GM12878 (cell line): Measurements from ENCODE around the gene CNTNAP5. TPM values are rescaled to one million over a fixed set of nuclear protein-coding genes. Genes with fewer than 3 reads are reported as not detected.

Experiments used
- ATAC-seq: fragments of 200-7000 bp; cut with Tn5 transposase; 3 replicates; pipeline ENCODE4 v1.9.1; 2020; ENCODE audit warnings: mild to moderate bottlenecking, moderate library complexity
- BruUV-seq: library from RNA; stranded (reverse); fragments of 400-500 nt; replicated peaks from 2 replicates; lab custom pipeline; 2021; lab: Mats Ljungman, UMichigan
- CTCF ChIA-PET: fragments of 300-600 bp; sonication (Branson Sonifier 250); formaldehyde crosslinking; extraction: SDS; loops from one replicate; lab custom pipeline; 2021; ENCODE audit warnings: inconsistent platforms; lab: Yijun Ruan, JAX
- POLR2A ChIA-PET: fragments of 350-600 bp; formaldehyde crosslinking; extraction: SDS; loops from one replicate; lab custom pipeline; 2021; ENCODE audit warnings: inconsistent platforms; lab: Charles Lee
- RAD21 ChIA-PET: fragments of 300-600 bp; sonication (Branson Sonifier 250); formaldehyde crosslinking; loops from one replicate; lab custom pipeline; 2023; ENCODE audit warnings: antibody characterized with exemption; ENCODE audit not compliant: unreplicated experiment; lab: Charles Lee
- SMC1A ChIA-PET: fragments of 300-600 bp; sonication (Branson Sonifier 250); formaldehyde crosslinking; loops from one replicate; lab custom pipeline; 2023; ENCODE audit not compliant: unreplicated experiment, uncharacterized antibody; lab: Charles Lee
- DNase-seq: peaks from one replicate; pipeline ENCODE4 v3.0.0-alpha.2; 2011; ENCODE audit warnings: low read depth, low spot score
- FAIRE-seq: peaks from 3 replicates; lab custom pipeline; 2011; peaks lifted over from hg19 to GRCh38; lab: Jason Lieb, UNC
- H2AFZ ChIP-seq: 2 replicates; pipeline ENCODE4 v1.6.0; 2011; ENCODE audit warnings: low read depth, low read length, control low read depth; ENCODE audit not compliant: control insufficient read depth
- H3K27ac ChIP-seq: 2 replicates; pipeline ENCODE4 v1.5.1; 2011; ENCODE audit warnings: control low read depth; ENCODE audit not compliant: control insufficient read depth, insufficient read depth
- H3K27me3 ChIP-seq, 2 experiments: replicated peaks in 1 of 2; 2 replicates each; pipeline versions ENCODE4 v1.6.0 to v1.6.1; 2011; ENCODE audit warnings: low read length in 1 of 2; ENCODE audit not compliant: control insufficient read depth in 2 of 2, insufficient read depth in 2 of 2
- H3K36me3 ChIP-seq, 2 experiments: 2 replicates each; pipeline ENCODE4 v1.5.1; 2011; ENCODE audit warnings: low read length in 1 of 2; ENCODE audit not compliant: control insufficient read depth in 2 of 2, insufficient read depth in 2 of 2
- H3K4me1 ChIP-seq: 2 replicates; pipeline ENCODE4 v1.6.1; 2011; ENCODE audit warnings: mild to moderate bottlenecking, low read length, moderate library complexity, mixed read lengths; ENCODE audit not compliant: control insufficient read depth, insufficient read depth
- H3K4me2 ChIP-seq: 2 replicates; pipeline ENCODE4 v1.6.0; 2011; ENCODE audit warnings: control low read depth; ENCODE audit not compliant: control insufficient read depth, insufficient read depth
- H3K4me3 ChIP-seq: fragments of 200-600 bp; sonication (generic); 2 replicates; pipeline ENCODE4 v1.5.1; 2016
- H3K79me2 ChIP-seq: 2 replicates; pipeline ENCODE4 v1.6.0; 2011; ENCODE audit warnings: low read length; ENCODE audit not compliant: control insufficient read depth, insufficient read depth
- H3K9ac ChIP-seq: 2 replicates; pipeline ENCODE4 v1.8.0; 2011; ENCODE audit warnings: low read length, control low read depth, mixed read lengths; ENCODE audit not compliant: control insufficient read depth, insufficient read depth
- H3K9me3 ChIP-seq: replicated peaks from 3 replicates; pipeline ENCODE4 v1.5.1; 2011; ENCODE audit warnings: mild to moderate bottlenecking, low read length; ENCODE audit not compliant: control insufficient read depth, insufficient read depth
- H4K20me1 ChIP-seq: 2 replicates; pipeline ENCODE4 v1.6.0; 2011; ENCODE audit not compliant: control insufficient read depth, insufficient read depth
- BCL3 ChIP-seq: IDR thresholded peaks from 2 replicates; pipeline ENCODE4 v1.6.1; 2011; ENCODE audit warnings: borderline replicate concordance, low read depth, mild to moderate bottlenecking, moderate library complexity, low read length; ENCODE audit not compliant: insufficient read depth, poor library complexity, severe bottlenecking
- BHLHE40 ChIP-seq, 2 experiments: fragments of 450-650 bp in 1 of 2; IDR thresholded peaks; 2 replicates each; pipeline ENCODE4 v1.6.1; 2011 to 2017; ENCODE audit warnings: low read depth in 2 of 2, borderline replicate concordance in 1 of 2, improper control_type of control experiment in 1 of 2, low read length in 1 of 2, mild to moderate bottlenecking in 1 of 2
- CBFB ChIP-seq: IDR thresholded peaks from 2 replicates; pipeline ENCODE4 v1.6.1; 2016; ENCODE audit warnings: antibody characterized with exemption, low read depth
- CREM ChIP-seq: IDR thresholded peaks from 2 replicates; pipeline ENCODE4 v1.6.1; 2014; ENCODE audit warnings: antibody characterized with exemption, low read depth
- EED ChIP-seq: sonication (generic); IDR thresholded peaks from 2 replicates; pipeline ENCODE4 v1.6.1; 2016; ENCODE audit warnings: antibody characterized with exemption, low read depth
- ELK1 ChIP-seq: IDR thresholded peaks from 2 replicates; pipeline ENCODE4 v1.6.1; 2012; ENCODE audit warnings: low read depth, low read length, improper control_type of control experiment
- FOS ChIP-seq: IDR thresholded peaks from 3 replicates; pipeline ENCODE4 v1.6.1; 2011; ENCODE audit warnings: borderline replicate concordance; ENCODE audit not compliant: insufficient read length; ENCODE audit errors: extremely low read depth
- FOXK2 ChIP-seq: fragments of 450-650 bp; IDR thresholded peaks from 2 replicates; pipeline ENCODE4 v1.6.1; 2017; ENCODE audit warnings: mild to moderate bottlenecking, moderate library complexity
- HCFC1 ChIP-seq: fragments of 150-350 bp; IDR thresholded peaks from 2 replicates; pipeline ENCODE4 v1.6.1; 2014; ENCODE audit warnings: low read length
- HDAC2 ChIP-seq: fragments of 200-600 bp; sonication (generic); IDR thresholded peaks from 2 replicates; pipeline ENCODE4 v1.6.1; 2017
- NFIC ChIP-seq: IDR thresholded peaks from 2 replicates; pipeline ENCODE4 v1.6.1; 2012; ENCODE audit warnings: low read depth, mild to moderate bottlenecking, inconsistent platforms, low read length, moderate library complexity
- NR2F1 ChIP-seq: fragments of 450-650 bp; conservative IDR thresholded peaks from 2 replicates; pipeline ENCODE4 v1.6.1; 2017; ENCODE audit warnings: mild to moderate bottlenecking
- NRF1 ChIP-seq: conservative IDR thresholded peaks from 2 replicates; pipeline ENCODE4 v1.6.1; 2011; ENCODE audit warnings: mild to moderate bottlenecking, low read depth, low read length, improper control_type of control experiment
- PAX5 ChIP-seq: IDR thresholded peaks from 2 replicates; pipeline ENCODE4 v1.6.1; 2011; ENCODE audit warnings: low read depth, low read length, borderline replicate concordance
- RB1 ChIP-seq: fragments of 450-650 bp; formaldehyde crosslinking; IDR thresholded peaks from 2 replicates; pipeline ENCODE4 v1.6.1; 2017; ENCODE audit warnings: mild to moderate bottlenecking, borderline replicate concordance
- YY1 ChIP-seq: IDR thresholded peaks from 2 replicates; pipeline ENCODE4 v1.6.1; 2011; ENCODE audit warnings: low read depth, mild to moderate bottlenecking, low read length
- ZNF622 ChIP-seq: fragments of 450-650 bp; IDR thresholded peaks from 2 replicates; pipeline ENCODE4 v1.6.1; 2017; ENCODE audit warnings: mild to moderate bottlenecking, inconsistent platforms
- WGBS: methylation state at CpG from one replicate; pipeline ENCODE4 v1.1.6; 2016; ENCODE audit warnings: low lambda C conversion rate; ENCODE audit not compliant: insufficient replicate concordance, insufficient coverage; ENCODE audit errors: missing lambda C conversion rate; 5-methylcytosine and 5-hydroxymethylcytosine counted together
- in situ Hi-C: fragments of 300-500 bp; cut with MboI; formaldehyde crosslinking; loops from 9 replicates; pipeline ENCODE4 v1.14.3; 2018; ENCODE audit warnings: mixed read lengths
- intact Hi-C: fragments of 100-400 bp; cut with micrococcal nuclease; formaldehyde crosslinking; loops from one replicate; pipeline ENCODE4 v1.14.2; 2022; ENCODE audit not compliant: unreplicated experiment
- polyA plus RNA-seq, 11 experiments: library from polyadenylated mRNA; depleted of rRNA in 4 of 11; unstranded in 6 of 11; stranded (reverse) in 5 of 11; fragments of >200 nt; fragmentation: Nextera tagmentation in 4 of 11; fragmentation: Illumina TruSeq in 1 of 11; extraction: Ambion mirVana in 4 of 11; extraction: Trizol in 1 of 11; gene quantifications; 1 replicate in 1 of 11; 2 replicates in 10 of 11; pipeline versions ENCODE4 v1.2.1 to v1.2.3, GENCODE V29; 2011 to 2016; ENCODE audit warnings: inconsistent platforms in 2 of 11, missing spikeins in 2 of 11, low read depth in 1 of 11
- total RNA-seq, 4 experiments: library from RNA; depleted of rRNA in 3 of 4; stranded (reverse); fragments of >200 nt in 3 of 4; fragmentation: Illumina TruSeq in 1 of 4; extraction: Trizol in 1 of 4; gene quantifications; 2 replicates each; pipeline versions ENCODE4 v1.2.1 to v1.2.3, GENCODE V29; 2013 to 2021

Gene CNTNAP5
- total and polyA plus RNA-seq, 10 of the 15 experiments (the other 5 are each of a cell fraction or from before 2014, with no cell fraction given): not detected

DNA sequence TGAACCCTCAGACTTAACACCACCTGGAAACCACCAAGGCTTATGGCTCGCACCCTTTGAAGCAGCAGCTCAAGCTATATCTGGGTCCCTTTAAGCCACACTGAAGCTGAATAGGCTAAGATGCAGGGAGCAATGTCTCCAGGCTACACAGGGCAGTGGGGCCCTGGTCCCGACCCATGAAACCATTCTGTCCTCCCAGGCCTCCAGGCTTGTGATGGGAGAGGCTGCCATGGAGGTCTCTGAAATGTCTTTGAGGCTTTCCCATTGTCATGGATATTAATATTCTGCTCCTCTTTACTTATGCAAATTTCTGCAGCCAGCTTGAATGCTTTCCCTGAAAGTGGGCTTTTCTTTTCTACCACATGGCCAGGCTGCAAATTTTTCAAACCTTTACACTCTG lies 608.7 kb downstream of the CNTNAP5 start:
- Histone ChIP-seq H2AFZ (no peak overlapping the region), H3K36me3 (no peaks in the 10 kb centered on the region), H3K4me2 (no peak overlapping the region), H4K20me1 (no peaks in the 10 kb centered on the region), H3K27me3 (no peaks in the 10 kb centered on the region), H3K4me1 (no peaks in the 10 kb centered on the region), H3K27ac (no peak overlapping the region), H3K9me3 (no peaks in the 10 kb centered on the region), H3K9ac (no peak overlapping the region), H3K4me3 (no peak overlapping the region), H3K79me2 (no peaks in the 10 kb centered on the region)
- FAIRE-seq (no peak), ATAC-seq (no peak), DNase-seq (no peak)
- SMC1A ChIA-PET: interaction anchor here (0.6 kb wide), 1 partner anchor 159 kb away, joined by 3 read pairs; no protein-coding TSS in a partner anchor
- 0% methylated on average over 2 of the region's 2 CpGs for WGBS
- RAD21 ChIA-PET: interaction anchor here (0.6 kb wide), 1 partner anchor 173 kb away, joined by 3 read pairs; no protein-coding TSS in a partner anchor
- intact Hi-C loops (no loop called here), in situ Hi-C loops (no loop called here)
- POLR2A ChIA-PET: no interaction called here
- BruUV-seq: no TSS peak
- TF ChIP-seq ELK1 (no peak), RB1 (no peak), FOXK2 (no peak), PAX5 (no peak), HDAC2 (no peak), NR2F1 (no peak), CREM (no peak), NFIC (no peak), CBFB (no peak), ZNF622 (no peak), FOS (no peak), NRF1 (no peak), EED (no peak), BCL3 (no peak), YY1 (no peak), HCFC1 (no peak), BHLHE40 (IDR thresholded peaks at IDR 0.05; ENCODE audit: borderline replicate concordance in 1 of 2, low read depth in 2 of 2, low read length in 1 of 2) (no peak)
- CTCF ChIA-PET: no interaction called here
